Measurements from ENCODE around the gene OPN1SW.
A peak's percentile ranks its signal among the peaks of the same experiment; 100 is the strongest.

Gene OPN1SW

GRCh38 chr7:128775744-128776474, at the start of gene OPN1SW:
TSS of gene OPN1SW (minus strand) at chr7:128775794. CDS start at chr7:128775781, 13 bp downstream.
- DNase-seq (ENCODE audit: low read depth in 2 of 2), result no peak

GRCh38 chr7:128821724-128822123, 46.1 kb upstream of the OPN1SW start:
- DNase-seq (ENCODE audit: low read depth in 2 of 2), result no peak

- no peak for DNase-seq (ENCODE audit: low read depth in 2 of 2)
Measured at GRCh38 chr7:128818694-128819093, 43.1 kb upstream of the OPN1SW start.

GRCh38 chr7:128815289-128815942, 39.8 kb upstream of the OPN1SW start:
- DNase-seq (ENCODE audit: low read depth in 2 of 2), result no peak

- no peak for DNase-seq (ENCODE audit: low read depth in 2 of 2)
Measured at GRCh38 chr7:128814499-128814898, 38.9 kb upstream of the OPN1SW start.

- no peak for DNase-seq (ENCODE audit: low read depth in 2 of 2)
Measured at GRCh38 chr7:128812514-128813168, 37.0 kb upstream of the OPN1SW start.

- no peak for DNase-seq (ENCODE audit: low read depth in 2 of 2)
Measured at GRCh38 chr7:128811631-128812430, 36.2 kb upstream of the OPN1SW start.

- no peak for DNase-seq (ENCODE audit: low read depth in 2 of 2)
Measured at GRCh38 chr7:128810997-128811396, 35.4 kb upstream of the OPN1SW start.

- no peak for DNase-seq (ENCODE audit: low read depth in 2 of 2)
Measured at GRCh38 chr7:128810473-128810872, 34.9 kb upstream of the OPN1SW start.

- no peak for DNase-seq (ENCODE audit: low read depth in 2 of 2)
Measured at GRCh38 chr7:128809363-128809762, 33.8 kb upstream of the OPN1SW start.

GRCh38 chr7:128807191-128807590, 31.6 kb upstream of the OPN1SW start:
- DNase-seq (ENCODE audit: low read depth in 2 of 2), result no peak

GRCh38 chr7:128805225-128805624, 29.6 kb upstream of the OPN1SW start:
- DNase-seq (ENCODE audit: low read depth in 2 of 2), result no peak

- DNase-seq (ENCODE audit: low read depth in 2 of 2), result no peak
Measured at GRCh38 chr7:128804484-128804883, 28.9 kb upstream of the OPN1SW start.

- no peak for DNase-seq (ENCODE audit: low read depth in 2 of 2)
Measured at GRCh38 chr7:128801667-128802418, 26.2 kb upstream of the OPN1SW start.

- DNase-seq (ENCODE audit: low read depth in 2 of 2), result no peak
Measured at GRCh38 chr7:128801003-128801402, 25.4 kb upstream of the OPN1SW start.

GRCh38 chr7:128800567-128800966, 25.0 kb upstream of the OPN1SW start:
- DNase-seq (ENCODE audit: low read depth in 2 of 2), result no peak

GRCh38 chr7:128799451-128799850, 23.9 kb upstream of the OPN1SW start:
- DNase-seq (ENCODE audit: low read depth in 2 of 2), result no peak

GRCh38 chr7:128796327-128796726, 20.7 kb upstream of the OPN1SW start:
- peak; percentile 73 to 79 for DNase-seq (ENCODE audit: low read depth in 2 of 2)

GRCh38 chr7:128795129-128795528, 19.5 kb upstream of the OPN1SW start:
- DNase-seq (ENCODE audit: low read depth in 2 of 2), result no peak

GRCh38 chr7:128794436-128794835, 18.8 kb upstream of the OPN1SW start:
- no peak for DNase-seq (ENCODE audit: low read depth in 2 of 2)

GRCh38 chr7:128794020-128794419, 18.4 kb upstream of the OPN1SW start:
- DNase-seq (ENCODE audit: low read depth in 2 of 2), result no peak
